Measurements from ENCODE around the gene ITIH6. TPM values are rescaled to one million over a fixed set of nuclear protein-coding genes. Genes with fewer than 3 reads are reported as not detected.

ITIH6 gene
- total RNA-seq, 1 experiment from 2014 or later = 0.04 TPM

GRCh38 chrX:54824722-54825121 lies 26.7 kb upstream of the ITIH6 start (continued):
- TF ChIP-seq FOXP4 (CRISPR knock-in tag; IDR thresholded peaks at IDR 0.05) (no peak), FOXJ3 (CRISPR knock-in tag; IDR thresholded peaks at IDR 0.05; ENCODE audit: borderline replicate concordance) (no peak)

GRCh38 chrX:54824195-54824594 lies 26.1 kb upstream of the ITIH6 start:
- ATAC-seq = no peak
- Mint-ChIP-seq H3K27me3 (ENCODE audit: low read depth) (no peaks in the 10 kb centered on the region; the same call in none of the 2 replicates), H3K4me1 (peaks cover 12% of the 10 kb centered on the region), H3K27ac (no peak overlapping the region), H3K9me3 (no peaks in the 10 kb centered on the region), H3K4me3 (no peak overlapping the region), H3K36me3 (no peaks in the 10 kb centered on the region)
- CTCF ChIA-PET = no interaction called here
- TF ChIP-seq ARID4B (CRISPR knock-in tag; IDR thresholded peaks at IDR 0.05; ENCODE audit: borderline replicate concordance) (no peak), PREB (CRISPR knock-in tag; IDR thresholded peaks at IDR 0.05; ENCODE audit: borderline replicate concordance) (no peak), ERG (CRISPR knock-in tag; IDR thresholded peaks at IDR 0.05) (no peak), GABPB1 (CRISPR knock-in tag; IDR thresholded peaks at IDR 0.05) (no peak), TP53 (CRISPR knock-in tag; IDR thresholded peaks at IDR 0.05) (no peak)
- POLR2A ChIA-PET = no interaction called here
- DNase-seq (ENCODE audit: low spot score) = no peak

GRCh38 chrX:54821310-54821709 lies 23.3 kb upstream of the ITIH6 start:
- ChIA-PET CTCF (interaction anchor here (0.5 kb wide), 1 partner anchor 535 kb away, joined by 3 read pairs; no protein-coding TSS in a partner anchor), POLR2A (no interaction called here)
- DNase-seq (ENCODE audit: low spot score) (no peak), ATAC-seq (no peak)
- Mint-ChIP-seq H3K9me3 (no peaks in the 10 kb centered on the region), H3K4me1 (peaks cover 12% of the 10 kb centered on the region), H3K27me3 (ENCODE audit: low read depth) (no peaks in the 10 kb centered on the region; the same call in 1 of the 2 replicates), H3K4me3 (no peak overlapping the region), H3K36me3 (peaks cover 2% of the 10 kb centered on the region), H3K27ac (no peak overlapping the region)
- TF ChIP-seq ZNF121 (CRISPR knock-in tag; IDR thresholded peaks at IDR 0.05) = no peak
- TF ChIP-seq E2F4 (CRISPR knock-in tag; IDR thresholded peaks at IDR 0.05; ENCODE audit: borderline replicate concordance, low read depth) = no peak

GRCh38 chrX:54820737-54821136 lies 22.7 kb upstream of the ITIH6 start:
- POLR2A ChIA-PET = no interaction called here
- Mint-ChIP-seq H3K4me3 (no peak overlapping the region), H3K27ac (no peak overlapping the region), H3K36me3 (peaks cover 7% of the 10 kb centered on the region), H3K9me3 (no peaks in the 10 kb centered on the region), H3K4me1 (peaks cover 12% of the 10 kb centered on the region), H3K27me3 (ENCODE audit: low read depth) (no peaks in the 10 kb centered on the region)
- ATAC-seq (no peak), DNase-seq (ENCODE audit: low spot score) (no peak)
- CTCF ChIA-PET = interaction anchor here (0.5 kb wide), 1 partner anchor 534 kb away, joined by 3 read pairs; no protein-coding TSS in a partner anchor
- TF ChIP-seq ZNF416 (CRISPR knock-in tag; IDR thresholded peaks at IDR 0.05) (no peak), ZBTB43 (CRISPR knock-in tag; IDR thresholded peaks at IDR 0.05) (no peak), ETV6 (CRISPR knock-in tag; IDR thresholded peaks at IDR 0.05) (no peak), FOXJ3 (CRISPR knock-in tag; IDR thresholded peaks at IDR 0.05; ENCODE audit: borderline replicate concordance) (no peak), CREB1 (CRISPR knock-in tag; IDR thresholded peaks at IDR 0.05) (no peak), HMGXB4 (CRISPR knock-in tag; IDR thresholded peaks at IDR 0.05) (no peak)
